Measurements from ENCODE around the gene IL1RAPL1.

Gene IL1RAPL1

DNA sequence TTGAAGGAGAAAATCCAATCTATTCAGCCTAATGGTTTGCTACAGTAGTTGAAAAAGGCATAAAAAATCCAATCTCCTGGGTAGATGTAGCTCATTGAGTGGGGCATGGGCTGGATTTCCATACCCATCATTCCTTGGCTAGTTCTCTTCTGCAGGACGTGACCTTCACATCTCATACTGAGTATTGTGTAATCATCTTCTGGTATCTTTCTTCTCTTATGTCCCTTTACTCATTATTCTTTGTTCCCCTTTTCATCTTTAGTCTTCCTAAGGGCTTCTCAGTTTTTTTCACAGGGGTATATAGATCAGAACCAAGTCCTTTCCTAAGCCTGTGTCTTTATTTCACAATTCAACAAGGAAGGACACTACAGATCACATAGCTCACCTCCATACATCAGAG lies 900.5 kb downstream of the IL1RAPL1 start:
- H2AFZ ChIP-seq (ENCODE audit: low read length), result no peak overlapping the region
- H3K4me2 ChIP-seq (ENCODE audit: low read depth, low read length, poor library complexity, severe bottlenecking), result no peak overlapping the region
- H3K27me3 ChIP-seq (ENCODE audit: insufficient read depth, low read length, poor library complexity, severe bottlenecking), result no peaks in the 10 kb centered on the region
- no peaks in the 10 kb centered on the region for H4K20me1 ChIP-seq (ENCODE audit: insufficient read depth, low read length, poor library complexity, severe bottlenecking)
- no peaks in the 10 kb centered on the region for H3K36me3 ChIP-seq (ENCODE audit: insufficient read depth, low read length)
- no peak overlapping the region for H3K4me3 ChIP-seq (ENCODE audit: low read length, poor library complexity, severe bottlenecking)
- H3K9me2 ChIP-seq (replicated peaks; ENCODE audit: low read depth, low read length), result no peaks in the 10 kb centered on the region
- no peak overlapping the region for H3K9ac ChIP-seq (ENCODE audit: low read depth, low read length, poor library complexity, severe bottlenecking)
- no peaks in the 10 kb centered on the region for H3K4me1 ChIP-seq (ENCODE audit: insufficient read depth, low read length, poor library complexity, severe bottlenecking)
- no peaks in the 10 kb centered on the region for H3K9me3 ChIP-seq (ENCODE audit: insufficient read depth, low read depth, low read length)
- no peak for TF ChIP-seq CTCF (conservative IDR thresholded peaks at IDR 0.05; ENCODE audit: low read length)
- no peak for TF ChIP-seq EZH2phosphoT487 (IDR thresholded peaks at IDR 0.05; ENCODE audit: borderline replicate concordance)
- no peaks in the 10 kb centered on the region for H3F3A ChIP-seq (ENCODE audit: low read depth)
- H3K79me2 ChIP-seq (ENCODE audit: insufficient read depth, low read length), result no peaks in the 10 kb centered on the region

DNA sequence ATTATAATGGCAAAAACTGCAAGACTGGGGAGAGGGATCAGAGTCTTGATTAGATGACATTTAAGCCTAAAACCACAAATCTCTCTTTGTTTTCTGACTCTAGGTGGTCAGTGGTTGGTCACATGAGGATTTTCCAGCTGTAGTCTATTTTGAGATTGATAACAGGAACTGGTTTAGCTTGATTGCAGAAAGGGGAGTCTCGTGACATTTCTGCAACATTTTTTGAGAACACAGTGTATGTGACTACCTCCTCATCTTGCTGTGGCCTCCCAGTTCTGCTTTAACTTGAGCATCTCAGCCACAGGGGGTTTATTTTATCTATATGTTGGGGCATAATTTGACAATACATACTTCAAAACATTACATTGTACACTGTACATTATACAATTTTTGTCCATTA lies 901.7 kb downstream of the IL1RAPL1 start:
- no peaks in the 10 kb centered on the region for H3F3A ChIP-seq (ENCODE audit: low read depth)
- no peaks in the 10 kb centered on the region for H3K79me2 ChIP-seq (ENCODE audit: insufficient read depth, low read length)
- no peak overlapping the region for H3K9ac ChIP-seq (ENCODE audit: low read depth, low read length, poor library complexity, severe bottlenecking)
- no peak overlapping the region for H3K4me3 ChIP-seq (ENCODE audit: low read length, poor library complexity, severe bottlenecking)
- no peaks in the 10 kb centered on the region for H3K9me2 ChIP-seq (replicated peaks; ENCODE audit: low read depth, low read length)
- H3K9me3 ChIP-seq (ENCODE audit: insufficient read depth, low read depth, low read length), result no peaks in the 10 kb centered on the region
- TF ChIP-seq EZH2phosphoT487 (IDR thresholded peaks at IDR 0.05; ENCODE audit: borderline replicate concordance), result no peak
- no peak for TF ChIP-seq CTCF (conservative IDR thresholded peaks at IDR 0.05; ENCODE audit: low read length)
- no peaks in the 10 kb centered on the region for H3K36me3 ChIP-seq (ENCODE audit: insufficient read depth, low read length)
- H3K27me3 ChIP-seq (ENCODE audit: insufficient read depth, low read length, poor library complexity, severe bottlenecking), result no peaks in the 10 kb centered on the region
- no peaks in the 10 kb centered on the region for H3K4me1 ChIP-seq (ENCODE audit: insufficient read depth, low read length, poor library complexity, severe bottlenecking)
- no peaks in the 10 kb centered on the region for H4K20me1 ChIP-seq (ENCODE audit: insufficient read depth, low read length, poor library complexity, severe bottlenecking)
- H2AFZ ChIP-seq (ENCODE audit: low read length), result no peak overlapping the region
- no peak overlapping the region for H3K4me2 ChIP-seq (ENCODE audit: low read depth, low read length, poor library complexity, severe bottlenecking)

DNA sequence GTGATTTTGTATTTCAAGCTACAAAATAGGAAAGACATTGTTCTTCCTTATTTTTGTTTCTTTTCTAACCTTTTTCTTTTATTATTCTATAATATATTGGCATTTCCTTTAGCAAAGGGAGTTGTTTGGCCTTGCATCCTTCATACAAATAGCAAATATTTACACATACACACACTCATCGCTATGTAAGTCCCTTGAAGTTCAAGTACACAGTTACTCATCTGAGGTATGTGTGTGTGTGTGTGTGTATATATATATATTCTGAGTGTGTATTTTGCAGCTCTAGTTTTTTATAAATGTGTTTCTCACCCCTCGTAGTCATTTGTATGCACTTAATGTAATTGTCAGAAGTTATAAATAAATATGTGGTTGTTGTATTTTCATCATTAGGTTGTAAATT lies 903.4 kb downstream of the IL1RAPL1 start:
- Histone ChIP-seq H3K27me3 (ENCODE audit: insufficient read depth, low read length, poor library complexity, severe bottlenecking) (no peaks in the 10 kb centered on the region), H2AFZ (ENCODE audit: low read length) (no peak overlapping the region), H3K79me2 (ENCODE audit: insufficient read depth, low read length) (no peaks in the 10 kb centered on the region), H3K36me3 (ENCODE audit: insufficient read depth, low read length) (no peaks in the 10 kb centered on the region), H3K9me3 (ENCODE audit: insufficient read depth, low read depth, low read length) (no peaks in the 10 kb centered on the region), H3K9ac (ENCODE audit: low read depth, low read length, poor library complexity, severe bottlenecking) (no peak overlapping the region), H3K9me2 (replicated peaks; ENCODE audit: low read depth, low read length) (no peaks in the 10 kb centered on the region), H3F3A (ENCODE audit: low read depth) (no peaks in the 10 kb centered on the region), H4K20me1 (ENCODE audit: insufficient read depth, low read length, poor library complexity, severe bottlenecking) (no peaks in the 10 kb centered on the region), H3K4me1 (ENCODE audit: insufficient read depth, low read length, poor library complexity, severe bottlenecking) (no peaks in the 10 kb centered on the region), H3K4me3 (ENCODE audit: low read length, poor library complexity, severe bottlenecking) (no peak overlapping the region), H3K4me2 (ENCODE audit: low read depth, low read length, poor library complexity, severe bottlenecking) (no peak overlapping the region)
- TF ChIP-seq CTCF (conservative IDR thresholded peaks at IDR 0.05; ENCODE audit: low read length), result no peak
- TF ChIP-seq EZH2phosphoT487 (IDR thresholded peaks at IDR 0.05; ENCODE audit: borderline replicate concordance), result no peak
